ENCODE data around the gene SDK2.
A peak's percentile ranks its signal among the peaks of the same experiment; 100 is the strongest.

The SDK2 gene

GRCh38 chr17:73600103-73600871, 44.0 kb downstream of the SDK2 start:
- POLR2A ChIA-PET: no interaction called here
- CTCF ChIA-PET: no interaction called here
- DNase-seq (ENCODE audit: extremely low spot score): no peak
- TF ChIP-seq L3MBTL2 (conservative IDR thresholded peaks at IDR 0.05) (no peak), SUZ12 (IDR thresholded peaks at IDR 0.05) (no peak), ZNF384 (IDR thresholded peaks at IDR 0.05) (no peak), PKNOX1 (IDR thresholded peaks at IDR 0.05) (no peak), FOXK2 (IDR thresholded peaks at IDR 0.05) (no peak), FOXM1 (IDR thresholded peaks at IDR 0.05; ENCODE audit: borderline replicate concordance) (no peak)

- TF ChIP-seq LEF1 (IDR thresholded peaks at IDR 0.05; ENCODE audit: borderline replicate concordance): no peak
- ChIA-PET CTCF (no interaction called here), POLR2A (no interaction called here)
- no peak for DNase-seq (ENCODE audit: extremely low spot score)
Observed at GRCh38 chr17:73599599-73599998, 44.6 kb downstream of the SDK2 start.

- TF ChIP-seq ZNF384 (IDR thresholded peaks at IDR 0.05) (no peak), LEF1 (IDR thresholded peaks at IDR 0.05; ENCODE audit: borderline replicate concordance) (no peak), PKNOX1 (IDR thresholded peaks at IDR 0.05) (no peak), CTBP1 (IDR thresholded peaks at IDR 0.05; ENCODE audit: borderline replicate concordance) (no peak), TARDBP (IDR thresholded peaks at IDR 0.05) (no peak)
- CTCF ChIA-PET: no interaction called here
Observed at GRCh38 chr17:73598212-73598611, 46.0 kb downstream of the SDK2 start.

GRCh38 chr17:73595931-73596330, 48.3 kb downstream of the SDK2 start:
- ChIA-PET POLR2A (interaction anchor here (0.7 kb wide), 1 partner anchor 10 kb away, joined by 3 read pairs; no protein-coding TSS in a partner anchor), CTCF (interaction anchor here (0.7 to 0.8 kb wide), 2 partner anchors 30 to 114 kb away, joined by 3 to 4 read pairs; no protein-coding TSS in a partner anchor)
- TF ChIP-seq NFRKB (IDR thresholded peaks at IDR 0.05) (no peak), HDGF (IDR thresholded peaks at IDR 0.05; ENCODE audit: borderline replicate concordance) (no peak), ZNF384 (IDR thresholded peaks at IDR 0.05) (no peak), LEF1 (IDR thresholded peaks at IDR 0.05; ENCODE audit: borderline replicate concordance) (no peak), TARDBP (IDR thresholded peaks at IDR 0.05) (no peak), L3MBTL2 (conservative IDR thresholded peaks at IDR 0.05) (no peak), FOXK2 (IDR thresholded peaks at IDR 0.05) (no peak), CTBP1 (IDR thresholded peaks at IDR 0.05; ENCODE audit: borderline replicate concordance) (no peak), SUZ12 (IDR thresholded peaks at IDR 0.05) (no peak), ELF4 (IDR thresholded peaks at IDR 0.05) (no peak), FOXA1 (IDR thresholded peaks at IDR 0.05) (no peak), PKNOX1 (IDR thresholded peaks at IDR 0.05) (no peak), BHLHE40 (IDR thresholded peaks at IDR 0.05; ENCODE audit: borderline replicate concordance) (no peak), FOXM1 (IDR thresholded peaks at IDR 0.05; ENCODE audit: borderline replicate concordance) (no peak), ARNT (IDR thresholded peaks at IDR 0.05) (no peak), SP1 (IDR thresholded peaks at IDR 0.05) (no peak)
- DNase-seq (ENCODE audit: extremely low spot score): no peak

More at GRCh38 chr17:73598212-73598611, 46.0 kb downstream of the SDK2 start:
- no peak for DNase-seq (ENCODE audit: extremely low spot score)
- POLR2A ChIA-PET: no interaction called here

- CTCF ChIA-PET: interaction anchor here (0.7 to 0.8 kb wide), 2 partner anchors 30 to 114 kb away, joined by 3 to 4 read pairs; no protein-coding TSS in a partner anchor
Observed at GRCh38 chr17:73595479-73595878, 48.8 kb downstream of the SDK2 start.

GRCh38 chr17:73595068-73595467, 49.2 kb downstream of the SDK2 start:
- ChIA-PET CTCF (no interaction called here), POLR2A (no interaction called here)
- TF ChIP-seq L3MBTL2 (conservative IDR thresholded peaks at IDR 0.05) (no peak), NFRKB (IDR thresholded peaks at IDR 0.05) (no peak), ELF4 (IDR thresholded peaks at IDR 0.05) (no peak), FOXM1 (IDR thresholded peaks at IDR 0.05; ENCODE audit: borderline replicate concordance) (no peak), BHLHE40 (IDR thresholded peaks at IDR 0.05; ENCODE audit: borderline replicate concordance) (no peak), CTBP1 (IDR thresholded peaks at IDR 0.05; ENCODE audit: borderline replicate concordance) (no peak), HDGF (IDR thresholded peaks at IDR 0.05; ENCODE audit: borderline replicate concordance) (no peak), TARDBP (IDR thresholded peaks at IDR 0.05) (no peak), ZNF384 (IDR thresholded peaks at IDR 0.05) (no peak), LEF1 (IDR thresholded peaks at IDR 0.05; ENCODE audit: borderline replicate concordance) (no peak), FOXA1 (IDR thresholded peaks at IDR 0.05) (no peak), PKNOX1 (IDR thresholded peaks at IDR 0.05) (no peak), SUZ12 (IDR thresholded peaks at IDR 0.05) (no peak), ARNT (IDR thresholded peaks at IDR 0.05) (no peak)

More at GRCh38 chr17:73595479-73595878, 48.8 kb downstream of the SDK2 start:
- peak; percentile 55 for DNase-seq (ENCODE audit: extremely low spot score)
- no peak for TF ChIP-seq FOXM1 (IDR thresholded peaks at IDR 0.05; ENCODE audit: borderline replicate concordance)
- TF ChIP-seq NFRKB (IDR thresholded peaks at IDR 0.05): no peak
- no peak for TF ChIP-seq LEF1 (IDR thresholded peaks at IDR 0.05; ENCODE audit: borderline replicate concordance)
- TF ChIP-seq L3MBTL2 (conservative IDR thresholded peaks at IDR 0.05): no peak
- POLR2A ChIA-PET: interaction anchor here (0.7 kb wide), 1 partner anchor 10 kb away, joined by 3 read pairs; no protein-coding TSS in a partner anchor

More at GRCh38 chr17:73595068-73595467, 49.2 kb downstream of the SDK2 start:
- DNase-seq (ENCODE audit: extremely low spot score): no peak
